ENCODE measurements around the gene CSTF2T. TPM values are rescaled to one million over a fixed set of nuclear protein-coding genes. Genes with fewer than 3 reads are reported as not detected.
"Not testable (repeated sequence)": the region's sequence is repeated elsewhere in the genome, so short reads cannot be mapped to it uniquely, and the experiment has no call there.

The CSTF2T gene
- total RNA-seq, 2 donors from 2014 or later = 11.5 to 13.7 TPM

DNA sequence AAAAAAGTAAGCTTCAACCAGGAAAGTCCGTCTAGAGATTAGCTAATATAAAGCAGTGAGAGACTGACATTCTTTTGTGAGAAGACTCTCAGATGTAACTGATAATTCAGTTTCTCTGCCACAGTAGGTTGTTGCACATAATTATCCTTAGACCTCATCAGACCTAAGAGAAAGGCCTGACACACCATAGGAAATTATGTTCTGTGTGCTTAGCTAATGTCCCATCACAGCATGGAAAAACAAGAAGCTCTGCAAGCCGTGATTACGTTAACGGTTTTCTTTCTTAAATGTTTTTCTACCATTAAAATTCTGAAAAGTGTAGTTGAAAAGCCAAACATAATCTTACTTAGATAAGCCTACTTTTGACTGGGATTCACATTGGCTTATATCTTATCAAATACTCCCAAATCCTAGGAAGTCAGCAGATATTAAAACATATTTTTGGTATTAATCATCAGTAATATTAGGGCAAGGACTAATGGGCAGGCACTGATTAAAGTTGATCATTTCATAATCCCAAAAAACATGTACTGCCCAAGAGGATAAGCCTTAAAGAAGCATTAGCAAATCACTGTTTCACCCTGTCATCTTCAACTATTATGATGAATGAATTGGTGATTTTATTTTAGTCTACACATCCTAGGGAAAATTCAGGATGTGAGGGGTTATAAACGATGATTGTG is 5.2 kb downstream of the CSTF2T start:
- intact Hi-C loops (cut with DNase I) = no loop called here
- 67 to 74% methylated on average over 5 of the region's 5 CpGs for WGBS, 2 donors
- Histone ChIP-seq H3K27me3 (no peaks in the 10 kb centered on the region), H3K4me1 (peaks cover 50% of the 10 kb centered on the region), H3K9me3 (no peaks in the 10 kb centered on the region), H3K27ac (no peak overlapping the region), H3K36me3 (replicated peaks in 1 of 2; ENCODE audit: insufficient read depth in 1 of 2, low read depth in 2 of 2) (no peaks in the 10 kb centered on the region), H3K4me3 (no peak overlapping the region)
- TF ChIP-seq POLR2A (IDR thresholded peaks at IDR 0.05) = no peak
- ATAC-seq = no peak
- DNase-seq = no peak

DNA sequence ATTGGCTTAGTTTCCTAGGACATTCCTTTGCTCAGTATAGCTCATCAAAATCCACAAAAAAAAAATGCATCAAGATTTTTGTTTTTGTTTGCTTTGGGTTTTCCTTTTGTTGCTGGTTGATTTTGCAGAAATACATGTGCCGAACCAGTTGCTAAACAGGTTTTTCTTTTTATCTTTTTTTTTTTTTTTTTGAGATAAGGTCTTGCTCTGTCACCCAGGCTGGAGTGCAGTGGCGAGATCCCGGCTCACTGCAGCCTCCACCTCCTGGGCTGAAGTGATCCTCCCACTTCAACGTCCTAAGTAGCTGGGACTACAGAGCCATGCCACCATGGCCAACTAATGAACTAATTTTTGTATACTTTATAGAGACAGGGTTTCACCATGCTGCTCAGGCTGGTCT is 8.3 kb downstream of the CSTF2T start:
- Histone ChIP-seq H3K4me1 (peaks cover 26% of the 10 kb centered on the region), H3K27me3 (no peaks in the 10 kb centered on the region), H3K4me3 (no peak overlapping the region), H3K27ac (peak overlapping the region; percentile 35 to 75 (median 64)), H3K36me3 (replicated peaks in 1 of 2; ENCODE audit: insufficient read depth in 1 of 2, low read depth in 2 of 2) (no peaks in the 10 kb centered on the region), H3K9me3 (no peaks in the 10 kb centered on the region)
- intact Hi-C loops (cut with DNase I) = no loop called here
- DNase-seq (peak; percentile 61 to 77 (median 69)), ATAC-seq (peak; percentile 90)
- TF ChIP-seq, protein P1, sequence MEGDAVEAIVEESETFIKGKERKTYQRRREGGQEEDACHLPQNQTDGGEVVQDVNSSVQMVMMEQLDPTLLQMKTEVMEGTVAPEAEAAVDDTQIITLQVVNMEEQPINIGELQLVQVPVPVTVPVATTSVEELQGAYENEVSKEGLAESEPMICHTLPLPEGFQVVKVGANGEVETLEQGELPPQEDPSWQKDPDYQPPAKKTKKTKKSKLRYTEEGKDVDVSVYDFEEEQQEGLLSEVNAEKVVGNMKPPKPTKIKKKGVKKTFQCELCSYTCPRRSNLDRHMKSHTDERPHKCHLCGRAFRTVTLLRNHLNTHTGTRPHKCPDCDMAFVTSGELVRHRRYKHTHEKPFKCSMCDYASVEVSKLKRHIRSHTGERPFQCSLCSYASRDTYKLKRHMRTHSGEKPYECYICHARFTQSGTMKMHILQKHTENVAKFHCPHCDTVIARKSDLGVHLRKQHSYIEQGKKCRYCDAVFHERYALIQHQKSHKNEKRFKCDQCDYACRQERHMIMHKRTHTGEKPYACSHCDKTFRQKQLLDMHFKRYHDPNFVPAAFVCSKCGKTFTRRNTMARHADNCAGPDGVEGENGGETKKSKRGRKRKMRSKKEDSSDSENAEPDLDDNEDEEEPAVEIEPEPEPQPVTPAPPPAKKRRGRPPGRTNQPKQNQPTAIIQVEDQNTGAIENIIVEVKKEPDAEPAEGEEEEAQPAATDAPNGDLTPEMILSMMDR (IDR thresholded peaks at IDR 0.05) = peak in 1 of 7 experiments; percentile 18
- TF ChIP-seq POLR2A (IDR thresholded peaks at IDR 0.05) = no peak
- 13 to 36% methylated on average over 4 of the region's 4 CpGs for WGBS, 2 donors

DNA sequence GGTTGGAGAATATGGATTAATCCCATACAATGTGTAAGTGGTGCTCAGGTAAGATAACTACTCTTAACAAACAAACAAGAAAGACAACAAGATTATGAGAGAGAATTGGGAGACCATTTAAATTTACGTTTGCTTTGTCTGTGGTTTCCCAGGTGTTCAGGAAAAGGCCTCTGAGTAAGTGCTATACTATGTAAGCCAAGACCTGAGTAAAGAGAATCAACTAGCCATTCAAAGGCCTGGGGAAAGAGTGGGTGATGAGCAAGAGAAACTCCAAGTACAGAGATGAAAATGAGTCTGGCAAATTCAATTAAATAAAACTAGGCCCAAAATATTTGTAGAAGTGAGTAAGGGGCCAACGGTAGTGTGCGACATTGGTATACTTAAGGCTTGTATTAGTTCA is 9.9 kb downstream of the CSTF2T start:
- Histone ChIP-seq H3K4me3 (no peak overlapping the region), H3K9me3 (no peaks in the 10 kb centered on the region), H3K27me3 (no peaks in the 10 kb centered on the region), H3K36me3 (replicated peaks in 1 of 2; ENCODE audit: insufficient read depth in 1 of 2, low read depth in 2 of 2) (no peaks in the 10 kb centered on the region), H3K4me1 (peaks cover 19% of the 10 kb centered on the region), H3K27ac (no peak overlapping the region)
- intact Hi-C loops (cut with DNase I) = no loop called here
- WGBS, 2 donors = 90 to 93% methylated on average over 3 of the region's 3 CpGs
- TF ChIP-seq, protein P1 (IDR thresholded peaks at IDR 0.05) = no peak
- TF ChIP-seq POLR2A (IDR thresholded peaks at IDR 0.05) = no peak
- DNase-seq = no peak
- ATAC-seq = no peak

DNA sequence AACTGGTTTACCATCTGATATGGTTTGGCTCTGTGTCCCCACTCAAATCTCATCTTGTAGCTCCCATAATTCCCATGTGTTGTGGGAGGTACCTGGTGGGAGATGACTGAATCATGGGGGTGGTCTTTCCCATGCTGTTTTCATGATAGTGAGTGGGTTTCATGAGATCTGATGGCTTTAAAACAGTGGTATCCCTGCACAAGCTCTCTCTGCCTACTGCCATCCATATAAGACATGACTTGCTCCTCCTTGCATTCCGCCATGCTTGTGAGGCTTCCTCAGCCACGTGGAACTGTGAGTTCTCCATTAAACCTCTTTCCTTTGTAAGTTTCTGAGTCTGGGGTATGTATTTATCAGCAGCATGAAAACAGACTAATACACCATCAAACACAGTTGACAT is 10.6 kb downstream of the CSTF2T start:
- DNase-seq; H3K36me3 ChIP-seq (replicated peaks in 1 of 2; ENCODE audit: insufficient read depth in 1 of 2, low read depth in 2 of 2); H3K27me3 ChIP-seq; H3K27ac ChIP-seq; H3K9me3 ChIP-seq; intact Hi-C loops (cut with DNase I); H3K4me3 ChIP-seq; ATAC-seq: not testable (repeated sequence)
- WGBS, 2 donors = 84 to 92% methylated on average over 2 of the region's 2 CpGs
- H3K4me1 ChIP-seq = peaks cover 19% of the 10 kb centered on the region

DNA sequence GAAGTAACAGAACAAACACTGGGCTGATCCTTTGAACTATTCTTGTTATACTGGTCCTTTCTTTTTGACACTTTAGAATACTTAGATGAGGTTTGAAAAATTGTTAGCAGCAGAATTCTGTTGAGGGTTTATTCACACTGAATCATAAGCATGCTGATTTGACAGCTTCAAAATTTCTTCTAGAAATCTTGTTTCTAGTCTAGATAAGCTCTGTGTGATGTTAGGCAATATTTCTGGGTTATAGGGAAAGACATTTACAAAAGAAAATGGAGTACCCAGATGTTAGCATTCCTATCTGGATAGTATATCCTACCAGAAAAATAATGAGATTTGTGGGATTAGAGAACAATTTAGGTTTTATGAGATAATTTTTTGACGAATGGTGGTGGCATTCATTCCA is 12.1 kb downstream of the CSTF2T start:
- TF ChIP-seq, protein P1 (IDR thresholded peaks at IDR 0.05) = no peak
- no peak for TF ChIP-seq POLR2A (IDR thresholded peaks at IDR 0.05)
- WGBS, 2 donors = 81 to 89% methylated on average over 1 of the region's 1 CpG

DNA sequence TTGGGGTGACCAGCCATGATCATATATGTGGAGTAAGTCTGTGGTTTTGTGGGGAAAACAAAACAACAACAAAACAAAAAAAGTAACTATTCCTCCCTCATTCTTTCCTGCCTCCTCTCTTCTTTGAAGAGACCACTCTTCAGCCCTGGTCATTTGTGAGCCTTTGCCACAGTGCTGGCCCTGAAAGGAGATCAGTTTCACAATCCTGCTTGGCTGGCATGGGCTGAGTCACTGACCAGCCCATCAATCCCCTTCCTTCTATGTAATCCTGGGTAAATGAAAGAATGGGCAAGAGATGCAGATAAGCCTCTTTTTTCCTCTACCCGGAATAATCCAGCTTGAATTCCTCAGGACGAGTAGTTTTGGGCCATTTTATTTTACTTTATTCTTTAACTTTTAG is 13.6 kb downstream of the CSTF2T start:
- ATAC-seq = no peak
- H3K27me3 ChIP-seq = no peaks in the 10 kb centered on the region
- H3K9me3 ChIP-seq = no peaks in the 10 kb centered on the region
- H3K4me1 ChIP-seq = peaks cover 11% of the 10 kb centered on the region
- H3K4me3 ChIP-seq = no peak overlapping the region
- no peaks in the 10 kb centered on the region for H3K36me3 ChIP-seq (replicated peaks in 1 of 2; ENCODE audit: insufficient read depth in 1 of 2, low read depth in 2 of 2)
- intact Hi-C loops (cut with DNase I) = no loop called here
- H3K27ac ChIP-seq = no peak overlapping the region
- 84 to 87% methylated on average over 2 of the region's 2 CpGs for WGBS, 2 donors
- DNase-seq = no peak
- TF ChIP-seq POLR2A (IDR thresholded peaks at IDR 0.05) = no peak
- TF ChIP-seq, protein P1 (IDR thresholded peaks at IDR 0.05) = no peak

More for the DNA sequence above, 12.1 kb downstream of the CSTF2T start:
- no peak overlapping the region for H3K4me3 ChIP-seq
- H3K9me3 ChIP-seq = no peaks in the 10 kb centered on the region
- ATAC-seq (no peak), DNase-seq (no peak)
- H3K27ac ChIP-seq = no peak overlapping the region
- H3K36me3 ChIP-seq (replicated peaks in 1 of 2; ENCODE audit: insufficient read depth in 1 of 2, low read depth in 2 of 2) = no peaks in the 10 kb centered on the region
- no peaks in the 10 kb centered on the region for H3K27me3 ChIP-seq
- intact Hi-C loops (cut with DNase I) = no loop called here
- H3K4me1 ChIP-seq = peaks cover 24% of the 10 kb centered on the region
